ENCODE measurements around the gene SSX2IP. TPM values are rescaled to one million over a fixed set of nuclear protein-coding genes. Genes with fewer than 3 reads are reported as not detected.
"Not testable (repeated sequence)": the region's sequence is repeated elsewhere in the genome, so short reads cannot be mapped to it uniquely, and the experiment has no call there.

The SSX2IP gene
- total RNA-seq, 2 donors from 2014 or later = 9.9 to 11.2 TPM

GRCh38 chr1:84613887-84614286 lies 76.4 kb downstream of the SSX2IP start:
- no peak for DNase-seq (ENCODE audit: low spot score in 2 of 2)
- Mint-ChIP-seq H3K36me3 (peaks cover 13 to 35% of the 10 kb centered on the region in 2 donors), H3K9me3 (peaks cover 7 to 20% of the 10 kb centered on the region in 2 donors), H3K27ac (no peak overlapping the region)
- ATAC-seq = no peak

GRCh38 chr1:84613026-84613425 lies 77.2 kb downstream of the SSX2IP start:
- Mint-ChIP-seq H3K9me3 (peaks cover 7 to 20% of the 10 kb centered on the region in 2 donors), H3K27ac (no peak overlapping the region), H3K36me3 (peaks cover 13 to 35% of the 10 kb centered on the region in 2 donors)
- DNase-seq (ENCODE audit: low spot score in 2 of 2) (no peak), ATAC-seq (no peak)

DNA sequence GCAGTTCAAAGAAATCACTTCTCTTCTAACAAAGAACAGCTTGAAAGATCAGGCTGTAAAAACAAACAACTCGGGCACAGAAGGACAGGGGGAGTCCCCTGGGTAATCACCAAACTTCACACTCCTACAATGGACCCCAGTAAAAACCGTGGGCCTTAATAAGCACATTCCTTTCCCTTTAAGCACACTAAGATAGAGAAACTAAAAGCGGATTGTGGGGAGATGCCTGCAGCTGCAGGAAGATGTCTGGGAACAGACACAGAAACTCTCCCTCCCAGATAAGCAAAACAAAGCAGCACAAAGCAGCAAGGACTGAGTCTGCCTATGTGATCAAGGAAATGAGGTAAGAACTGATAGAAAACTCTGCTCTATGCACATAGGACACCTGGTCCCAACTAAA lies 78.5 kb downstream of the SSX2IP start:
- H3K27ac Mint-ChIP-seq = peak overlapping the region in 1 of 2 donors; percentile 85

GRCh38 chr1:84611091-84611490 lies 79.2 kb downstream of the SSX2IP start:
- DNase-seq (ENCODE audit: low spot score in 2 of 2) (no peak), ATAC-seq (no peak)
- Mint-ChIP-seq H3K27ac (peak overlapping the region in 1 of 2 donors; percentile 85), H3K9me3 (peaks cover 10 to 27% of the 10 kb centered on the region in 2 donors), H3K36me3 (peaks cover 20 to 43% of the 10 kb centered on the region in 2 donors)

More for the DNA sequence above, 78.5 kb downstream of the SSX2IP start:
- peaks cover 7 to 20% of the 10 kb centered on the region in 2 donors for H3K9me3 Mint-ChIP-seq
- DNase-seq (ENCODE audit: low spot score in 2 of 2) (no peak), ATAC-seq (peak in 1 of 2 donors; percentile 43)
- H3K36me3 Mint-ChIP-seq = peaks cover 14 to 36% of the 10 kb centered on the region in 2 donors

DNA sequence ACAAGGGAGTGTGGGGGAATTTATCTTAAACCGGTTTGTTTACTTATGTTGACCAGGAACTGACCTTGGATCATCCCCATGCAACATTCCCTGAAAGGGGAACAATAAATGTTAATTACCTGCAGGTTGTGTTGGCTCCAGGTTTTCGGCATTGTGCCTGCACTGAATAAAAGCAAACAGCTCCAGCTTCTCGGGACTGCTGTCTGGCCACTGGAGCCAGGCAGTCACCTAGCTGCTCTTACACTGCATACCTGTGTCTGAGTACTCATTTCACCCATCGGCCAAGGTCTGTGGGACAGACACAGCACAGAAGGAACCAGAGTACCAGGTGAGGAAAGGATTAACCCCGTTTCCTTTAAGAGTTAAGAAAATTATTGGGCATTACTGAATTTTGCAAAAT lies 83.3 kb downstream of the SSX2IP start:
- Mint-ChIP-seq H3K27ac (no peak overlapping the region), H3K36me3 (peaks cover 31 to 59% of the 10 kb centered on the region in 2 donors)
- no peak for ATAC-seq

DNA sequence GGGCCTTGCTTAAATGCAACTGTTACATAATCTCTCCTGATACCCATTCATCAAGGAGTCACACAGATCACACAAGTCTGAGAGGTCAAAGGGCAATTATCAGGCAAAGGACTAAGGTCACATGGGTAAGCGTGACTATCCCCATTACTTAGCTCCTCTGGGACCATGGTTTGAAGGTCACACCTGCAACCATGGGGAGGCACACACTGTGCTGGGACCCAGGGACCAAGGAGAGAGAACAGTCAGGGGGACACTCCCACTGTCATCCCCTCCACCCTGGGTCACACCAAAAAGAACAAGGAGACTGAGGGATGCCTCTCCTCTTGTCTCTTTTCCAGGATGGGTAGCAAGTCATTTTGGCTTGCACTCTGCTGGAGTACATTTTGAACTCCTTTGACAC lies 85.1 kb downstream of the SSX2IP start:
- H3K9me3 Mint-ChIP-seq = peaks cover 21 to 40% of the 10 kb centered on the region in 2 donors
- DNase-seq (ENCODE audit: low spot score in 2 of 2) (no peak), ATAC-seq (no peak)
- peaks cover 31 to 65% of the 10 kb centered on the region in 2 donors for H3K36me3 Mint-ChIP-seq
- H3K27ac Mint-ChIP-seq = no peak overlapping the region

More for the DNA sequence above, 83.3 kb downstream of the SSX2IP start:
- peaks cover 18 to 38% of the 10 kb centered on the region in 2 donors for H3K9me3 Mint-ChIP-seq
- no peak for DNase-seq (ENCODE audit: low spot score in 2 of 2)

DNA sequence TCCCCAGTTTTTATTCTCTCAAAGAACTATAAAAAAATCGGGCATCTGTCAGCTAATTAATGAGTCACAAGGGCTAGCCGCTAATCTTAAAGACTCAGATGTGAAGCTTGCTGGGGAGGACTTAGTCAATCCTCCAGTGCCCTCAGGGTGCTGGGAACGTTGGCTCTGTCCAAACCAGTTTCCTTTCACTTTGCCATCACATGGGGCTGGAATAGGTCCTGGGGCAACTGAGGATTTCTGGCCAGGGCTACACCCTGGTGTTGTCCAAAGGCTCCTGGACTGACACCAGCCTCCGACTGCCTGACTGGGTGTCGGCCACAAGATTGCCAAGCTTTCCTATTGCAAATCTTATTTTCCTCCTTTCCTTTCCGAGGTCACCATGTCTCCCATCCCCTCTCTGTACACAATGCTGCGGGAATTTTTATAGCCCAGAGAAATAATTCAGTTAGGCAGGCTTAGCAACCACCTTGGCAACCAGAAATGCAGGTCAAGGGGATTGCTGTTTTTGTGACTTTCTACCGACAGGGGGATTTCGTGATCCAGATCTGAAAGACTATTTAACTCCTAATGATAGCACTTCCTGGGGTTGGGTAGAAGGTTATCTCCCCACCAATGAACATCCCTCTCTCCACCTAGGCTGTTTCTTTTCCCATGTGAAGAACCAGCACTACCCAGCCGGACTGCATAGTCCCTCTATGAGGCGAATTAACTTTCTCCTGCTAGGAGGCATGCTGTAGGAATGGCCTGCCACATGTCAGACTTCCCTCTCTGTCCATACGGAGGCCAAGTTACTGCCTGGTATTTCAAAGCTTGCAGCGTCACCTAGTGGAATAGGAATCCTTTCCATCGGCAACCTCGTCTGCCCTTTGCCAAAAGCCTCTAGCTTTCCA lies 86.1 kb downstream of the SSX2IP start:
- peaks cover 31 to 70% of the 10 kb centered on the region in 2 donors for H3K36me3 Mint-ChIP-seq
- ATAC-seq = no peak
- no peak overlapping the region for H3K27ac Mint-ChIP-seq
- H3K9me3 Mint-ChIP-seq = peaks cover 21 to 44% of the 10 kb centered on the region in 2 donors
- DNase-seq (ENCODE audit: low spot score in 2 of 2) = no peak

- peaks cover 31 to 70% of the 10 kb centered on the region in 2 donors for H3K36me3 Mint-ChIP-seq
- no peak for ATAC-seq
- H3K9me3 Mint-ChIP-seq = peaks cover 21 to 44% of the 10 kb centered on the region in 2 donors
- H3K27ac Mint-ChIP-seq = no peak overlapping the region
- DNase-seq (ENCODE audit: low spot score in 2 of 2) = no peak
Measured at GRCh38 chr1:84603223-84603622, 87.0 kb downstream of the SSX2IP start.

- peaks cover 18 to 34% of the 10 kb centered on the region in 2 donors for H3K9me3 Mint-ChIP-seq
- DNase-seq (ENCODE audit: low spot score in 2 of 2) = no peak
Measured at GRCh38 chr1:84600796-84601195, 89.5 kb downstream of the SSX2IP start.

GRCh38 chr1:84598846-84599741 lies 91.2 kb downstream of the SSX2IP start:
- ATAC-seq (peak; percentile 85 to 88), DNase-seq (ENCODE audit: low spot score in 2 of 2) (peak in 1 of 2 donors; percentile 14)
- Mint-ChIP-seq H3K36me3 (peaks cover 4 to 47% of the 10 kb centered on the region in 2 donors), H3K9me3 (peaks cover 5 to 18% of the 10 kb centered on the region in 2 donors), H3K27ac (peak overlapping the region; percentile 61 to 96)

More at GRCh38 chr1:84600796-84601195, 89.5 kb downstream of the SSX2IP start:
- peaks cover 21 to 59% of the 10 kb centered on the region in 2 donors for H3K36me3 Mint-ChIP-seq
- H3K27ac Mint-ChIP-seq = no peak overlapping the region
- no peak for ATAC-seq

DNA sequence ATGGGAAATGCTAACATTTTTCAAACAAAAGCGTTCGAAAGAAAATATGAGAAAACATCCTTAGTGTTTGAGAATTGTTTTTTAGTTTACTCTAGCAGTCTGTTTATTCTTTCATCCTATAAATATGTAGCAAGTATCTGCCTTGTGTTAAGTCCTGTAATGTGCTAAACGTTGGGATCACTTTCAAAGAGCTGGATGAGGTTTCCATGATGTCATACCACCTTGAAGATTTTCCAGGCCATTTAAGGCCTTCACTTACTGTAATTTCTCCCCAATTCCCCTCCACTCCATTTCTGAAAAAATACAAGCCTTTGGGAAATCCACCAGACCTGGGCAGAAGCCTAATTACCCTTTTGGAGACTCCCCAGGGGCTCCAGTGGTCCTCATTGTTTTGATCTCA lies 91.8 kb downstream of the SSX2IP start:
- H3K27ac Mint-ChIP-seq = peak overlapping the region; percentile 61 to 96
- peaks cover 4 to 17% of the 10 kb centered on the region in 2 donors for H3K9me3 Mint-ChIP-seq
- ATAC-seq (no peak), DNase-seq (ENCODE audit: low spot score in 2 of 2) (no peak)
- peaks cover 0 to 40% of the 10 kb centered on the region in 2 donors for H3K36me3 Mint-ChIP-seq

DNA sequence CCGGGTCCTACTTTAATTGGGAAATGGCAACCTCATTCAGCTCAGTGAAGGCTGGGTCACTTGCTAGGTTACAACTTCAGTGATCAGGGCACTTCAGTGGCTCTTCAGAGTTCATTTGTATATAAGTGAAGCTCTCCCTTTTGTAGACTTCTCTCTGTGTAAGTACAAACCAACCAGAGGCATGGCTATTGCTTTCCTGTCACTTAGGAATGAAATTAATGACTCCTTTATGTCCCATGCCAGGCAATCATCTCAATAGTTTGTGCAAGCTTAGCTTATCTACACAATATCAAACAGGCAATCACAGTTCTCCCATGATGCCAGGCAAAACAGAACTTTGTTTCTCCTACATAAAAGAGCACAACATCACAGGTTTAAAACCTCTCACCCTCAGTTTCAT lies 93.2 kb downstream of the SSX2IP start:
- DNase-seq (ENCODE audit: low spot score in 2 of 2) (no peak), ATAC-seq (no peak)
- Mint-ChIP-seq H3K9me3 (peaks cover 4 to 13% of the 10 kb centered on the region in 2 donors), H3K36me3 (peaks cover 0 to 27% of the 10 kb centered on the region in 2 donors), H3K27ac (no peak overlapping the region)

DNA sequence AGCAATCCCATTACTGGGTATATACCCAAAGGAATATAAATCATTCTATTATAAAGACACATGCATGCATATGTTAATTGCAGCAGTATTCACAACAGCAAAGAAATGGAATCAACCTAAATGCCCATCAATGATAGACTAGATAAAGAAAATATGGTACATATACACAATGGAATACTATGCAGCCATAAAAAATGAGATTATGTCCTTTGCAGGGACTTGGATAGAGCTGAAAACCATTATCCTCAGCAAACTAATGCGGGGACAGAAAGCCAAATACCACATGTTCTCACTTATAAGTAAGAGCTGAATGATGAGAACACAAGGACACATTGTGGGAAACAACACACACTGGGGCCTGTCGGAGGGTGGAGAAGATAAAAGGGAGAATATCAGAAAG lies 95.3 kb downstream of the SSX2IP start:
- H3K36me3 Mint-ChIP-seq; ATAC-seq; H3K27ac Mint-ChIP-seq; H3K9me3 Mint-ChIP-seq; DNase-seq (ENCODE audit: low spot score in 2 of 2): not testable (repeated sequence)
